NCI-H510A treated with DMSO at 0.1 percent for 48 hours (cell line): ENCODE data around the gene FTO.
"Not testable (repeated sequence)": the region's sequence is repeated elsewhere in the genome, so short reads cannot be mapped to it uniquely, and the experiment has no call there.

Experiments used
- DNase-seq: peaks from one replicate; lab custom pipeline; 2025; lab: John Stamatoyannopoulos, UW

The FTO gene

DNA sequence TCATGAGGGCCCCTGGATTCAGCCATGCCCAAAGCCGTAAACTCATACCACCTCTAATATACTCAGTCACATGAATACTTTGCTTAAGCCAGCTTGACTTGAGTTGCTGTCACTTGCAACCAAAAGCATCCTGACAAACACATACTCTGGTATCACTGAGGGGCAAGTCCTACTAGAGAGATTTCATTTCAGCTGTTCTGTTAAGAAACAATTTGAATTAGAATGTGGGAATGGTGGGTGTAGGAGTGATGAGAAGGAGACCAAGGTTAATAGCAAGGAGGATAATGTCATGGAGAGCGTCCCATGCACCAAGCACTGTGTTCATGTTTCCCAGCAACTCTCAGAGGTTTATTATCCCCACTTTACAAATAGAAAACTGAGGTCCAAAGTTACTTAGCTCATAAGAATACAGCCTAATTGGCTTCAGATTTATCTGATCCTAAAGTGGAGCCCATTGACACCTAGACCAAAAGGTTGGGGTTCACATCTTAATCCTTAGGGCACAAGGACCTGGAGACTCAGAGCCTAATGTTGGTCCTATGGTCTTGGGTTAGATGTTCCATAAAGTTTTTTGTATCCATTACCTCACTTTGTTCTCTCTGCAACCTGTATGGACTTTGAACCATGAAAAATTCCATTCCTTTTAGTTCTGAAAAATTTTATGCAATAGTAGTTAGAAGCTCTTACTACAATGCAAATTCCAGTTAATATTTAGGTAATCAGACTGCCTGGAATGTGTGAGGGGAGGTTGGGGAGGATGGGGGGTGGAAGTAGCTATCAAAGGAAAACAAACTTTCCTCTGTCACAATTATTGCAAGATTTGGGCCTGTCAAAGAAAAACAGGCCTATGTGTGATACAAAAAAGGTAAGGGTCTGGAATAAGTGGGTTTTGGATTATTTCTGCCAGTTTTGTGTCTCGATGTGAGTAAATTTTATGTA lies 476.7 kb downstream of the FTO start:
- no peak for DNase-seq

DNA sequence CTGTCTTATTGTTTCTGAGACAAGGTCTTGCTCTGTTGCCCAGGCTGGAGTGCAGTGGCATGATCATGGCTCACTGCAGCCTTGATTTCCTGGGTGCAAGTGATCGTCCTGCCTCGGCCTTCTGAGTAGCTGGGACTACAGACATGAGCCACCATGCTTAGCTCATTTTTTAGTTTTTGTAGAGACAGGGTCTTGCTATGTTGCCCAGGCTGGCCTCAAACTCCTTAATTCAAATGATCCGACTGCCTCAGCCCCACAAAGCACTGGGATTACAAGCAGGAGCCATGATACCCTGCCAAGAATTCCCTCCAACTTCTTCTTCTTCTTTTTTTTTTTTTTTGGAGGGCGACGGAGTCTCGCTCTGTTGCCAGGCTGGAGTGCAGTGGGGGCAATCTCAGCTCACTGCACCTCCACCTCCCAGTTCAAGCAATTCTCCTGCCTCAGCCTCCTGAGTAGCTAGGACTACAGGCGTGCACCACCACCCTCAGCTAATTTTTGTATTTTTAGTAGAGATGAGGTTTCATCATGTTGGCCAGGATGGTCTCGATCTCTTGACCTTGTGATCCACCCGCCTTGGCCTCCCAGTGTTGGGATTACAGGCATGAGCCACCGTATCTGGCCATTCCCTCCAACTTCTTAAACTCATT lies 477.9 kb downstream of the FTO start:
- not testable (repeated sequence) for DNase-seq

GRCh38 chr16:54185045-54185444 lies 481.1 kb downstream of the FTO start:
- no peak for DNase-seq

DNA sequence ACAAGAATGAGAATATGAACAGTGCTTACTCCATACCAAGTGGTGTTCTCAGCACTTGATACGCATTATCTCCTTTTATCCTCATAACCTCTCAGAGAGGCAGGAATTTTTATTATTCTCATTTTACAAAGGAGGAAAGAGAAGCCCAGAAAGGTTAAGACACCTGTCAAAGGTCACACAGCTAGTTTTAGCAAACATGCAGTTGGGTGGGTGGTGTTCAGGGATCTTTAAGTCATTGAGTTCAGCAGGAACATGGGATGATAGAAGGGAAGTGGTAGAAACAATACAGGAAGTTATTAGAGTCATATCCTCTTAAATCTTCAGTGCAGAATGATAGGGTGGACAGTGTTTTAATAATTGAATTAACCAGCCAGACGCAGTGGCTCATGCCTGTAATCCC lies 487.2 kb downstream of the FTO start:
- DNase-seq, result no peak

DNA sequence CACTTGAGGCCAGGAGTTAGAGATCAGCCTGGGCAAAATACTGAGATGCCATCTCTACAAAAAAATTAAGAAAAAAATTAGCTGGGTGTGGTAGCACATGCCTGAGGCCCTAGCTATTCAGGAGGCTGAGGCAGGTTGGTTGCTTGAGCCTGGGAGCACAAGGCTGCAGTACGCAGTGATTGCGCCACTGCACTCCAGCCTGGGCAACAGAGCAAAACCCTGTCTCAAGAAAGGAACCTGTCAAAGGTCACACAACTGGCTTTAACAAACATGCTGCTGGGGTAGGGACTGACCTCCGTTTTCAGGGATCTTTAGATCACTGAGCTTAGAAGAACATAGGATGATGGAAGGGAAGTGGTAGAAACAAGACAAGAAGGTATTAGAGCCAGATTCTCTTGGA lies 487.6 kb downstream of the FTO start:
- DNase-seq, result no peak

DNA sequence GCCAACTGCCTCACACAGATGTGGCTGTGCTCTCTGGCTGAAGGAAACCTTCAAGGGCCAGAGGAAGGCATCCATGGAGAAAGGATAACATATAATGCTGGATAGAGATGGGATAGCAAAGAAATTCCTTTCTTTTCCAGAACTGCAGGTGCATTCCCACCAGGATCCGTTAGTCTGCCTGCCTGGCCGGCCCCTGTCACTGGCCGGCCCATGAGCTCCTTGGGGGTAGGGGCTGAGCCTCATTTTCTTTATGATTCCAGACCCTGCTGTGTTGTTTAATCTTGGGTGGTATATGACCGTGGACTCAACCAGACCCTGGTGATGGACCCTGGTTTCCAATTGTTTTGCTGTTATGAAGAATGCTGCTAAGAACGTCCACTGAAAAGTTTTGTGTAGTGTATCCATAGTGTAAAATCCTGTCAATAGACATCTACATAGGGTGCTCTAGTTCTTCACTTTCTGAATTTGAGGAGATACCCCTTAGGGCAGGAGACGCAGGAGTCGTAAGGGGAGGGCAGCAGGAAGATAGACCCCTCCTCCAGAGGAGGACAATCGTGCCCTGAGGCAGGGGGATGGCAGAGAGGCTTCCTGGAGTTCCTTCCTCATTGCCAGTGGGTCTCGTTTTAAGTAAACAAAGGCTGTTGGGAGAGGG lies 489.2 kb downstream of the FTO start:
- no peak for DNase-seq

DNA sequence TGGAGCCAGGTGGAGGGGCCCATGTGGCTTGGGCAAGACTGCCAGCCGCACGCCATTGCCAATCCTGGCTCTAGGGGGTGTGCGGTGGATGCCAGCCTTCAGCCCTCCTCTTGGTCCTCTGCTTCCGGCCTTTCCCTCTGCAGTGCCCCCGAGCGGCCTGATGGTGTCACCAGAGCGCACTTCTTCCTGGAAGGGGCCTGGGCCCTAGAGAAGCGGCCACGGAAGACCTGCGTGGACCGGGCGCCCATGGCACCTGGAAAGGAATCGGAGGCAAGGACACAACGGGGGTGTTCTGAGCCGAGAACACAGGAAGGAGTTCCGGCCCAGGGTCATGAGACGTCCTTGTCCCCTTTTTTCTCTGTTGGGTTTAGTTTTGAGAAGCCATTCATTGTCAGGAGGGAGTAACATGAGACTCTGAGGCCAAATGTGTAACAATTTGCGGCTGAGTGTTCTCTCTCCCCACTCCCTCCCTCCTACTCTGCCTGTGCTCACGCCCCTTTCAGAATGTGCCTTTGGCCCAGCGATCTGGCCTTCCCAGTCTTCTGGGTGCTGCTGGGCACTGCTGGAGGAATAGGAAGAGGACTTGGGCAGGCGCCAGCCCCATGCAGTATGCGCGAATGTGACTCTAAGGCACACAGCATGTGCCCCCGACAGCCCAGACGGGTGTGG lies 489.8 kb downstream of the FTO start:
- peak; percentile 72 for DNase-seq

DNA sequence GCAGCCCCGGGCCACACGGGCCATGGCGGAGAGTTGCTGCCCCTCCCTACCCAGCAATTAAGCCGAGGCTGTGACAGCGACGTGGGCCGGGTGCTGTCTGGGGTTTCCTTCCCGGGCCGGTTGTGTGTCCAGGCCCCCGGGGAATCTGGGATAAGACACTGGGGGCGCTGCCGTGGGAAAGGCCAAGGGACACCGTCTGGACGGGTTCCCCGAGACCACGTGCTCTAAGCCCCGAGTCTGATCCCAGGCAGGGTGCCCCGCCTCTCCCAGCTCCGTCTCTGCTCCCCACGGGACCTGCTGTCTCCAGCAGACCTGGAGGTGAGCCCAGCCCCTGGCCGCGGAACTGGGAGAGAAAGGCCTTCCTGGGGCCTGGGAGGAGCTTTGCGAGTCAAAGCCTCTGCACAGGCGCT lies 490.4 kb downstream of the FTO start:
- no peak for DNase-seq

DNA sequence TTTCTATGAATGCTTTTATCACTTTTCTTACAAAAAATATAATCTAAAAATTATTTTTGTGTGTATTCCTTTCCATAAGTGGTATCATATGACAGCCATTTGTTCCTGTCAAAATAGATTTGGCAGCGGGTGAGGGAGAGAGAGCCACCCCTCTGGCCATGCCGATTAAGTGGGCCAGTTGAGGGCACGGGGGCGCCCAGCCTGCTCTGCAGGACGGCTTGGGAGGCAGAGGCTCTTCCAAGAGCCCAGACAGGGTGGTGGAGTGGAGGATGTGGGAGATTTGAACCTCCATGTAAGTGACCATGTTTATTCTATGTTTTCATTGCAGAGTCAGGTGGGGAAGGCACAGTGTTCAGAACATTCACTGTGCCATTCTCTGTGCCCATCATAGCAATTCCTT lies 493.8 kb downstream of the FTO start:
- DNase-seq, result no peak

DNA sequence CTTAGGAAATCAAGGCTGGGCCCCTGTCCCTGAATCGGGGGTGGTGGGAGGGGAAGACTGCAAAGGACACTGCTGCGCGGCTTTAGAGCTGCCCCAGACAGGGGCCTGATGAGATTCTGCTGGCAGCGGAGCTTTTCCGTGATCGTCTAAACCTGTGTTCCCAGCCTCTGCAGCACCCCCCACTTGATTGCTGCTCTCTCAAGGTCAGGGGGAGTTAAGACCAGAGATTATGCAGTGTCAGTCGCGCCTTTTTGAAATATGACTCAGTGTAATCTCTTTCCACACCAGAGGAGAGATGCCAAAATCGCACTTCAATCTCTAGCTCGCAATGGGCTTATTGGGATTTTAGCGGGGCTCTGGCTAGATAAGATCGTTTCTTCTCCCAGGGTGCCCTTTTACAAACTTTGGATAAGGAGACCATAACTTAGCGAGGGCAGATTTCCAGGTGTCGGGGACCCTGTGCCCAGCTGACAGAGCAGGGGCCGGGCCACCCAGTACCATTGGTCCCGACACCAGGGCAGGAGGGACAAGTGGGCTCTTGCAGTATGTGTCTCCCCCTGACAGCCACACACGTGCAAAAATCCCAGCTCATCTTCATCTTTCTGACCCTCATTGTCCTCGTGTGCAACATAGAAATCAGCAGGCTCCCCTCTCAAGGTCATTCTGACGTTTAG lies 495.7 kb downstream of the FTO start:
- no peak for DNase-seq

DNA sequence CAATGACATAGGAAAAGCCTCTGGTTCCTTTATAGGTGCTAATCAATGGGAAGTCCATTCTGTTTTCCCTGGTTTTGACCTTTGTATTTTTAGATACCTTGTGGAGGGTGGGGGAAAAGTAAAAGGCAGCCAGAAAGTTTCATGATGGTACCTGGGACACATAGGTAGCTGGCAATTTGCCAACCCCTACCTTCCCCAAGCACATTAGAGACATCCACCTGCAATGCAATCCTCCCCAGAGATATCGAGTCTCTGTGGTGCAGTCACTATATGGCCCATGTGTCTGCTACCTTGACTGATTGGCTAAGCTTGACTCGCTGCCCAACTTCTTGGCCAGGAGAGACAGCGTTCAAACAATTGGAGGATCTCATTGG lies 496.2 kb downstream of the FTO start:
- DNase-seq, result no peak

DNA sequence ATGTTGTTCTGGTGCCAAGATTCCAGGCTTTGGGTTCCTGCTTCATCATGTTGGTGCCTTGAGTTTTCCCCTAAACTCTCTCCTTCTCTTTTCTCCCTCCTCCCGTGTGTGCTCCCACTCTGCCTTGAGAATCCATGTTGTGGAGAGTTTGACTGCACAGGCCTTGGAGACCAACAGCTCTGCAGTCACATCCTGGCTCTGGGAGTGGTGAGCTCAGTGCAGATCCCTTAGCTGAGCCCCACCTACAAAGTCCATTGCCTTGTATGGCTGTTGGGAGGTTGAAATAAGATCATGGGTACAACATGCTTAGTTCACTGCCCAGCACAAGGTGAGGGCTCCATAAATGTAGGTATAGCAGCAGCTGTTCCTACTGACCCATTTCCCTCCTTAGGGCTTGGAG lies 496.8 kb downstream of the FTO start:
- no peak for DNase-seq

DNA sequence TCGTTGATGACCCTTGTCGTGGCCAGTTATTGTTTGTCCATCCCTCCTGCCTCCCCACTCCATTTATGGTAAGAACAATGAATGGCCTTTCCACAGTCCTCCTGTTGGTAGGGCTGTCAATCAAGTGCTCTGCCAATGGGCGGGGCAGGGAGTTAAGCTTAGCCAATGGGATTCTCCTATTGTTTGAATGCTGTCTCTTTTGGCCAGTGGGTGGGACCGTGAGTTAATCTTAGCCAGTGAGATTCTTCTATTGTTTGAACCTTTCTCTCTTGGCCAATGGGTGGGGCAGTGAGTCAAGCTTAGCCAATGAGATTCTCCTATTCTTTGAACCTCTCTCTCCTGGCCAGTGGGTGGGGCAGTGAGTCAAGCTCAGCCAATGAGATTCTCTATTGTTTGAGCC lies 497.2 kb downstream of the FTO start:
- no peak for DNase-seq
